Esophagus squamous epithelium (tissue), 5 donors: ENCODE data around the gene C12orf56. TPM values are rescaled to one million over a fixed set of nuclear protein-coding genes. Genes with fewer than 3 reads are reported as not detected.
"Not testable (repeated sequence)": the region's sequence is repeated elsewhere in the genome, so short reads cannot be mapped to it uniquely, and the experiment has no call there.

ENCODE experiments used
- DNase-seq: peaks from one replicate; lab custom pipeline; 2025; lab: John Stamatoyannopoulos, UW
- H3K27ac ChIP-seq, 4 donors: fragments of 200-600 bp; sonication (generic); one replicate each; pipeline ENCODE4 v1.5.1; 2016 to 2019; ENCODE audit warnings: mild to moderate bottlenecking in 1 of 4
- H3K27me3 ChIP-seq, 4 donors: fragments of 200-600 bp; sonication (generic); 1 replicate in 3 of 4; 2 replicates in 1 of 4; pipeline versions ENCODE4 v1.5.1 to v1.6.0; 2017 to 2021; ENCODE audit warnings: antibody characterized with exemption in 1 of 4
- H3K36me3 ChIP-seq, 3 donors: fragments of 200-600 bp; sonication (generic); one replicate each; pipeline ENCODE4 v1.5.1; 2016 to 2019
- H3K4me1 ChIP-seq, 3 donors: fragments of 200-600 bp; sonication (generic); one replicate each; pipeline ENCODE4 v1.5.1; 2017 to 2019
- H3K4me3 ChIP-seq, 4 donors: fragments of 200-600 bp; sonication (generic); 1 replicate in 3 of 4; 2 replicates in 1 of 4; pipeline ENCODE4 v1.5.1; 2016 to 2019; ENCODE audit warnings: mild to moderate bottlenecking in 2 of 4, moderate library complexity in 1 of 4
- H3K9me3 ChIP-seq, 3 donors: fragments of 200-600 bp; sonication (generic); one replicate each; pipeline ENCODE4 v1.5.1; 2016 to 2019
- CTCF ChIP-seq, 6 experiments: fragments of 450-650 bp in 4 of 6; fragments of 200-600 bp in 2 of 6; sonication (generic) in 2 of 6; IDR thresholded peaks; one replicate each; pipeline ENCODE4 v1.5.1; 2016 to 2019; ENCODE audit warnings: antibody characterized with exemption in 6 of 6, mild to moderate bottlenecking in 4 of 6, moderate library complexity in 4 of 6
- POLR2A ChIP-seq, 4 donors: fragments of 450-650 bp; IDR thresholded peaks; one replicate each; pipeline ENCODE4 v1.6.1; 2017; ENCODE audit warnings: antibody characterized with exemption in 4 of 4, mild to moderate bottlenecking in 4 of 4, moderate library complexity in 3 of 4
- WGBS, 2 donors: methylation state at CpG; one replicate each; pipeline ENCODE4 v1.1.5; 2018; 5-methylcytosine and 5-hydroxymethylcytosine counted together
- intact Hi-C: fragments of 100-400 bp; cut with DNase I; formaldehyde crosslinking; loops from one replicate; pipeline ENCODE4 v1.15.0; 2022
- small RNA-seq, 4 donors: library from RNA; depleted of rRNA; stranded (forward); fragments of <200 nt; gene quantifications; one replicate each; pipeline ENCODE3, GENCODE V24; 2016
- total RNA-seq, 4 donors: library from RNA; depleted of rRNA; stranded (reverse); fragments of >200 nt; gene quantifications; one replicate each; pipeline ENCODE4 v1.1.0, GENCODE V29; 2016
- donor health status: DM: yes; HTN: yes; CAD: no.

Gene C12orf56
- total RNA-seq, 4 donors from 2014 or later, result 1.00 to 6.8 (median 3.0) TPM

GRCh38 chr12:64219145-64219544 lies 171.4 kb downstream of the C12orf56 start:
- Histone ChIP-seq H3K36me3 (peaks cover 0 to 16% (median 0%) of the 10 kb centered on the region in 3 donors), H3K27me3 (no peaks in the 10 kb centered on the region), H3K9me3 (no peaks in the 10 kb centered on the region), H3K27ac (no peak overlapping the region), H3K4me1 (peaks cover 0 to 28% (median 3%) of the 10 kb centered on the region in 3 donors), H3K4me3 (no peak overlapping the region)
- intact Hi-C loops, result no loop called here
- TF ChIP-seq CTCF (IDR thresholded peaks at IDR 0.05), result no peak
- WGBS, 2 donors, result 36 to 39% methylated on average over 2 of the region's 2 CpGs
- no peak for DNase-seq

- H3K27ac ChIP-seq, result no peak overlapping the region
These were observed 172.0 kb downstream of the C12orf56 start for GRCh38 chr12:64218597-64218996.

GRCh38 chr12:64217643-64218042 lies 172.9 kb downstream of the C12orf56 start:
- DNase-seq, H3K9me3 ChIP-seq, H3K27ac ChIP-seq, intact Hi-C loops, H3K4me3 ChIP-seq, H3K27me3 ChIP-seq: not testable (repeated sequence)
- H3K36me3 ChIP-seq, result peaks cover 0 to 31% (median 0%) of the 10 kb centered on the region in 3 donors
- peaks cover 0 to 26% (median 3%) of the 10 kb centered on the region in 3 donors for H3K4me1 ChIP-seq
- 85 to 94% methylated on average over 2 to 7 of the region's 7 CpGs for WGBS, 2 donors

More at GRCh38 chr12:64218597-64218996, 172.0 kb downstream of the C12orf56 start:
- intact Hi-C loops, result no loop called here
- H3K4me3 ChIP-seq, result no peak overlapping the region
- H3K36me3 ChIP-seq, result peaks cover 0 to 22% (median 0%) of the 10 kb centered on the region in 3 donors
- H3K9me3 ChIP-seq, result no peaks in the 10 kb centered on the region
- no peak for DNase-seq
- TF ChIP-seq POLR2A (IDR thresholded peaks at IDR 0.05), result no peak
- TF ChIP-seq CTCF (IDR thresholded peaks at IDR 0.05), result no peak
- H3K4me1 ChIP-seq, result peaks cover 0 to 28% (median 3%) of the 10 kb centered on the region in 3 donors
- no peaks in the 10 kb centered on the region for H3K27me3 ChIP-seq
- WGBS, 2 donors, result 75 to 88% methylated on average over 5 of the region's 5 CpGs

- intact Hi-C loops, result no loop called here
- H3K4me1 ChIP-seq, result peaks cover 0 to 20% (median 3%) of the 10 kb centered on the region in 3 donors
These were observed 174.3 kb downstream of the C12orf56 start for GRCh38 chr12:64216239-64216638.

More at GRCh38 chr12:64216239-64216638, 174.3 kb downstream of the C12orf56 start:
- Histone ChIP-seq H3K27me3 (no peaks in the 10 kb centered on the region), H3K27ac (no peak overlapping the region), H3K36me3 (peaks cover 0 to 43% (median 0%) of the 10 kb centered on the region in 3 donors), H3K9me3 (no peaks in the 10 kb centered on the region), H3K4me3 (no peak overlapping the region)
- TF ChIP-seq POLR2A (IDR thresholded peaks at IDR 0.05), result no peak
- TF ChIP-seq CTCF (IDR thresholded peaks at IDR 0.05), result no peak
- DNase-seq, result no peak

Small RNAs within 50 kb of the gene (small RNA-seq; reads per million reads assigned to genes)
- 0 to 0.27 (median 0) reads per million in 4 donors for gene RF01210
- 0 reads per million in 4 donors for gene RNU5A-7P

Other genes starting within 250 kb of the C12orf56 start
- 10 to 100 TPM in 2 of 4 donors, 1 to 10 TPM in 2; 6.2 to 15.8 (median 9.8) TPM for gene KICS2, start 168.5 kb downstream of the C12orf56 start, total RNA-seq
- 10 to 100 TPM; 29.9 to 61.2 (median 38.0) TPM for gene XPOT, start 13.6 kb upstream of the C12orf56 start, total RNA-seq
- 10 to 100 TPM; 12.5 to 25.7 (median 20.7) TPM for gene TBK1, start 61.4 kb upstream of the C12orf56 start, total RNA-seq
- 10 to 100 TPM; 10.4 to 44.4 (median 15.5) TPM for gene RASSF3, start 219.7 kb upstream of the C12orf56 start, total RNA-seq